HEK293T (cell line): Measurements from ENCODE around the gene TBC1D13.

Source experiments
- BHLHE40 ChIP-seq: fragments of 450-650 bp; IDR thresholded peaks from 2 replicates; pipeline ENCODE4 v1.6.1; 2016; ENCODE audit warnings: mild to moderate bottlenecking, moderate library complexity, borderline replicate concordance
- FOXM1 ChIP-seq: fragments of 450-650 bp; IDR thresholded peaks from 2 replicates; pipeline ENCODE4 v1.6.1; 2017; ENCODE audit warnings: mild to moderate bottlenecking, borderline replicate concordance
- HDGF ChIP-seq: fragments of 450-650 bp; IDR thresholded peaks from 2 replicates; pipeline ENCODE4 v1.6.1; 2017; ENCODE audit warnings: antibody characterized with exemption, borderline replicate concordance
- SP1 ChIP-seq: fragments of 450-650 bp; IDR thresholded peaks from 2 replicates; pipeline ENCODE4 v1.6.1; 2017
- SUZ12 ChIP-seq: fragments of 450-650 bp; IDR thresholded peaks from 2 replicates; pipeline ENCODE4 v1.6.1; 2016; ENCODE audit warnings: mild to moderate bottlenecking
- TARDBP ChIP-seq: fragments of 450-650 bp; IDR thresholded peaks from 2 replicates; pipeline ENCODE4 v1.6.1; 2016
- ZNF384 ChIP-seq: fragments of 450-650 bp; IDR thresholded peaks from 2 replicates; pipeline ENCODE4 v1.6.1; 2016

- TF ChIP-seq ZNF384 = no peak
- no peak for TF ChIP-seq BHLHE40
- TF ChIP-seq HDGF = no peak
- TF ChIP-seq FOXM1 = no peak
- TF ChIP-seq SUZ12 = no peak
- no peak for TF ChIP-seq TARDBP
- TF ChIP-seq SP1 = no peak
Measured at GRCh38 chr9:128838338-128838737, 51.3 kb downstream of the TBC1D13 start.
